PFSK-1 (cell line): ENCODE data around the gene STAC3.

Experiments
- FOXP2 ChIP-seq: optimal IDR thresholded peaks from 2 replicates; pipeline ENCODE3; 2011; ENCODE audit warnings: borderline replicate concordance, control low read depth, inconsistent platforms; ENCODE audit not compliant: insufficient read depth; ENCODE audit errors: extremely low read length, extremely low read depth
- POLR2AphosphoS5 ChIP-seq: IDR thresholded peaks from 2 replicates; pipeline ENCODE4 v1.6.1; 2012; ENCODE audit warnings: low read depth, mild to moderate bottlenecking, control low read depth, low read length, moderate library complexity
- SIN3A ChIP-seq: IDR thresholded peaks from 2 replicates; pipeline ENCODE4 v1.6.1; 2012; ENCODE audit warnings: mild to moderate bottlenecking, low read length, moderate library complexity, borderline replicate concordance; ENCODE audit not compliant: insufficient read depth
- TAF1 ChIP-seq: IDR thresholded peaks from 2 replicates; pipeline ENCODE4 v1.6.1; 2012; ENCODE audit warnings: low read length, control low read depth, borderline replicate concordance; ENCODE audit not compliant: insufficient read depth
- TF ChIP-seq, protein P1 (sequence below), 2 experiments: IDR thresholded peaks; 2 replicates each; pipeline versions ENCODE4 v1.6.1 to v1.8.0; 2011 to 2012; ENCODE audit warnings: low read depth in 2 of 2, low read length in 2 of 2, control low read depth in 1 of 2, inconsistent platforms in 1 of 2, mild to moderate bottlenecking in 1 of 2, moderate library complexity in 1 of 2; ENCODE audit not compliant: insufficient read depth in 1 of 2

DNA sequence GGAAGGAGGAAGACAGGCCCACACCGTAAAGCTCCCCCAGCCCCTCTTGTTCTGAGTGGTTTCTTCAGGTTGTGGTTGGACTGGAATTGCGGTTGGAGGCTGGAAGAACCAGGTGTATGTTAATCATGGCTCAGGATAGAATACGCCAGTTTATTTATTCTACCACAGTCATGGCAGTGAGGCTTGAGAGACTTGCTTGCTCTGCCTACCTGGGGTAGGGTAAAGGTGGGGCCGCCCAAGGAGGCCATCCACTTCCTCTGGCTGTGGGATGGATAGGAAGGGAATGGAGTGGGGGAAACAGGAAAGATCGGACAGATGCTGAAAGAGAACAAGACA is 13.4 kb downstream of the STAC3 start:
- TF ChIP-seq POLR2AphosphoS5: no peak
- TF ChIP-seq, protein P1, sequence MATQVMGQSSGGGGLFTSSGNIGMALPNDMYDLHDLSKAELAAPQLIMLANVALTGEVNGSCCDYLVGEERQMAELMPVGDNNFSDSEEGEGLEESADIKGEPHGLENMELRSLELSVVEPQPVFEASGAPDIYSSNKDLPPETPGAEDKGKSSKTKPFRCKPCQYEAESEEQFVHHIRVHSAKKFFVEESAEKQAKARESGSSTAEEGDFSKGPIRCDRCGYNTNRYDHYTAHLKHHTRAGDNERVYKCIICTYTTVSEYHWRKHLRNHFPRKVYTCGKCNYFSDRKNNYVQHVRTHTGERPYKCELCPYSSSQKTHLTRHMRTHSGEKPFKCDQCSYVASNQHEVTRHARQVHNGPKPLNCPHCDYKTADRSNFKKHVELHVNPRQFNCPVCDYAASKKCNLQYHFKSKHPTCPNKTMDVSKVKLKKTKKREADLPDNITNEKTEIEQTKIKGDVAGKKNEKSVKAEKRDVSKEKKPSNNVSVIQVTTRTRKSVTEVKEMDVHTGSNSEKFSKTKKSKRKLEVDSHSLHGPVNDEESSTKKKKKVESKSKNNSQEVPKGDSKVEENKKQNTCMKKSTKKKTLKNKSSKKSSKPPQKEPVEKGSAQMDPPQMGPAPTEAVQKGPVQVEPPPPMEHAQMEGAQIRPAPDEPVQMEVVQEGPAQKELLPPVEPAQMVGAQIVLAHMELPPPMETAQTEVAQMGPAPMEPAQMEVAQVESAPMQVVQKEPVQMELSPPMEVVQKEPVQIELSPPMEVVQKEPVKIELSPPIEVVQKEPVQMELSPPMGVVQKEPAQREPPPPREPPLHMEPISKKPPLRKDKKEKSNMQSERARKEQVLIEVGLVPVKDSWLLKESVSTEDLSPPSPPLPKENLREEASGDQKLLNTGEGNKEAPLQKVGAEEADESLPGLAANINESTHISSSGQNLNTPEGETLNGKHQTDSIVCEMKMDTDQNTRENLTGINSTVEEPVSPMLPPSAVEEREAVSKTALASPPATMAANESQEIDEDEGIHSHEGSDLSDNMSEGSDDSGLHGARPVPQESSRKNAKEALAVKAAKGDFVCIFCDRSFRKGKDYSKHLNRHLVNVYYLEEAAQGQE (IDR thresholded peaks at IDR 0.05; ENCODE audit: insufficient read depth in 1 of 2, low read depth in 2 of 2, low read length in 2 of 2): no peak
- TF ChIP-seq SIN3A: no peak
- TF ChIP-seq TAF1: no peak
- no peak for TF ChIP-seq FOXP2
